ENCODE measurements around the gene LIMS4.
"Not testable (repeated sequence)": the region's sequence is repeated elsewhere in the genome, so short reads cannot be mapped to it uniquely, and the experiment has no call there.

LIMS4 gene

DNA sequence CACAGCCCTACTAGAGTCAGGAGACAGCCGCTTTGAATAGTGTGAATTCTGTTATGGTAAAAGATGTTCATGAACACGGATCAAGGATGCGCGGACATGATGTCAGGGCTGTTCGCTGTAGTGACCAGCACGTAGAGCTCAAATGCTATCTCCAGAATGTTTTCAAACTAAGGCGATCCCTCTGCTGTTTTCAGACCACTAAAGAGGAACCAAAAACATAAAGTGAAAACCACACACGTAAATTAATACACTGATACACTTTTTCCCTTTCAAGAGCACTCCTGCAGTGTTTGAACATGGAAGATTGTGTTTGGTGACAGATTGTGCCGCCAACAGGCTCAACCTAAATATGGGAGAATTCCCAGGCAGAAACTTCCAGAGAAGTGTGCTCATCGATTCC is 73.2 kb downstream of the LIMS4 start:
- not testable (repeated sequence) for DNase-seq (ENCODE audit: low read depth, low spot score); H3K4me3 ChIP-seq (ENCODE audit: low read length)

DNA sequence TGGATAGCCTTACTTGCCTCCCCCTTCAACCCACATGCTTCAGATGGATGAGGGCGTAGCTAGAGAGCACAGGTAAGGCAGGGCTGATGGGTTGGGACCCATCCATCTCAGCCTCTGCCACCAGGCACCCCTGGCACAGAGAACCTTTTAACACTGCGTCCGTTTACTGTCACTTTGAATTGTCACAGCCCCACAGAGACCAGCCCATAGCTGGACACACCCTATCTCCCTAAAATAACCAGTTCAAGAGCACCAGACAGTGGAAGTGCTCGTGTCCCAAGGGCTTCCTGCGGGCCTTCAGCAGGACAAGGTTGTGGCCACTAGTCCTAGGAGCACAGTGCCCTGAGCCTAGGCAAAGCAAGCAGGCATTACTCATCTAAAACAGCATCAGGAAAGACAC is 76.6 kb downstream of the LIMS4 start:
- DNase-seq (ENCODE audit: low read depth, low spot score); H3K4me3 ChIP-seq (ENCODE audit: low read length): not testable (repeated sequence)

Measured in Jurkat, Clone E6-1 (cell line).